ENCODE measurements around the gene ME3. TPM values are rescaled to one million over a fixed set of nuclear protein-coding genes. Genes with fewer than 3 reads are reported as not detected.
A peak's percentile ranks its signal among the peaks of the same experiment; 100 is the strongest.

Gene ME3
- total and polyA plus RNA-seq, 2 donors (not counting 1 experiment from before 2014, with no cell fraction given): 8.8 to 50.7 TPM

GRCh38 chr11:86519064-86519911, 153.1 kb downstream of the ME3 start:
- Histone ChIP-seq H3K4me2 (ENCODE audit: extremely low read depth, insufficient read depth, low read length) (peak overlapping the region; percentile 2), H3K9me3 (ENCODE audit: control insufficient read depth, insufficient read depth, low read depth, low read length) (no peaks in the 10 kb centered on the region), H3K4me1 (ENCODE audit: control insufficient read depth, extremely low read depth, insufficient read depth, low read length) (peaks cover 12% of the 10 kb centered on the region), H4K20me1 (ENCODE audit: control insufficient read depth, extremely low read depth, insufficient read depth, low read length) (no peaks in the 10 kb centered on the region), H3K4me3 (replicated peaks in 1 of 4; ENCODE audit: control extremely low read depth in 1 of 4, insufficient read depth in 1 of 4, low read depth in 3 of 4, low read length in 4 of 4) (no peak overlapping the region), H3K79me2 (ENCODE audit: control insufficient read depth, insufficient read depth, low read length) (no peaks in the 10 kb centered on the region), H3K27ac (ENCODE audit: insufficient read depth, low read length) (no peak overlapping the region), H3K9ac (ENCODE audit: insufficient read depth, low read length) (no peak overlapping the region), H3K27me3 (ENCODE audit: control insufficient read depth, insufficient read depth, low read length) (no peaks in the 10 kb centered on the region), H3K36me3 (ENCODE audit: control insufficient read depth, insufficient read depth, low read length) (no peaks in the 10 kb centered on the region), H2AFZ (ENCODE audit: low read length) (no peak overlapping the region)
- TF ChIP-seq CTCF (conservative IDR thresholded peaks at IDR 0.05 in 1 of 2, IDR thresholded peaks at IDR 0.05 in 1 of 2; ENCODE audit: low read depth in 1 of 2, low read length in 2 of 2) (no peak), EZH2 (IDR thresholded peaks at IDR 0.05; ENCODE audit: low read length, missing control alignments) (no peak)
- DNase-seq (ENCODE audit: low read depth in 2 of 2): peak; percentile 72 to 95

DNA sequence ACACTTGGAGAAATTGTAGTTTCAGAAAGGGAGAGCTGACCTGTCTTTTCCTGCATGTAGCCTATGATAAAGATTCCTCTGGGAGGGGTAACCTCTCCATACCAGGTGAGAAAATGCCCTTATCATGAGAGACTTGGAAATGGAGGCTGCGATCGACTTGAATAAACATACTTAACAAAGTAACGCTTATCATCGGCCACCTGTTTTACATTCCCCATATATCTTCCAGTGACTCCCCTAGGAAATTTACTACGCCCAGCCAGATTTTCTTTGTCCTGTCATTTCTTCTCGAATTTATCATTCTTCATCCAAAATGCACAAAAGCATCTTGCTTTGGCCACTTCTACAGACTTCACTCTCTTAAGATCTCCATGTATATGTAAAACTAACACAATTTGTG, 154.2 kb downstream of the ME3 start:
- H3K4me2 ChIP-seq (ENCODE audit: extremely low read depth, insufficient read depth, low read length): no peak overlapping the region
- H2AFZ ChIP-seq (ENCODE audit: low read length): no peak overlapping the region
- H3K36me3 ChIP-seq (ENCODE audit: control insufficient read depth, insufficient read depth, low read length): no peaks in the 10 kb centered on the region
- H4K20me1 ChIP-seq (ENCODE audit: control insufficient read depth, extremely low read depth, insufficient read depth, low read length): no peaks in the 10 kb centered on the region
- H3K27me3 ChIP-seq (ENCODE audit: control insufficient read depth, insufficient read depth, low read length): no peaks in the 10 kb centered on the region
- H3K27ac ChIP-seq (ENCODE audit: insufficient read depth, low read length): no peak overlapping the region
- no peaks in the 10 kb centered on the region for H3K79me2 ChIP-seq (ENCODE audit: control insufficient read depth, insufficient read depth, low read length)
- DNase-seq (ENCODE audit: low read depth in 2 of 2): no peak
- TF ChIP-seq CTCF (conservative IDR thresholded peaks at IDR 0.05 in 1 of 2, IDR thresholded peaks at IDR 0.05 in 1 of 2; ENCODE audit: low read depth in 1 of 2, low read length in 2 of 2) (no peak), EZH2 (IDR thresholded peaks at IDR 0.05; ENCODE audit: low read length, missing control alignments) (no peak)
- H3K4me3 ChIP-seq (replicated peaks in 1 of 4; ENCODE audit: control extremely low read depth in 1 of 4, insufficient read depth in 1 of 4, low read depth in 3 of 4, low read length in 4 of 4): no peak overlapping the region
- H3K4me1 ChIP-seq (ENCODE audit: control insufficient read depth, extremely low read depth, insufficient read depth, low read length): peaks cover 12% of the 10 kb centered on the region
- H3K9ac ChIP-seq (ENCODE audit: insufficient read depth, low read length): no peak overlapping the region
- H3K9me3 ChIP-seq (ENCODE audit: control insufficient read depth, insufficient read depth, low read depth, low read length): no peaks in the 10 kb centered on the region

DNA sequence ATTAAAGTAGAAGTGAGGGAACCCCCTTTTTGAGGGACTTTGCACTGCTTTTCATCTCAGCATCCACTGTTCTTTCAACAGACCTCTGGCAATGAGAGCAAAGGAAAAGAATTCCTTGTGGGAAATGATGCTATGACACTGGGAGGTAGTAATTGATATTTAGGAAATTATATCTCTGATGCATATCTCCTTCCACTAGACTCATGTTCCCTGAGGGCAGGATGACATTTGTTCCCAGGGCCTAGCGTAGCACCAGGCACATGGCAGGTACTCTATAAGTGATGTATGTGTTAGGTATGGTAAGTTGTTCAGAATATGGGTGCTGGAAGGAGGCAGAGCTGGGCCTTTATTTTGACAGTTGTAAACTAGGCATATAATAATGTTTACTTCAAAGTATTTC, 154.9 kb downstream of the ME3 start:
- H3K27me3 ChIP-seq (ENCODE audit: control insufficient read depth, insufficient read depth, low read length): no peaks in the 10 kb centered on the region
- no peaks in the 10 kb centered on the region for H3K9me3 ChIP-seq (ENCODE audit: control insufficient read depth, insufficient read depth, low read depth, low read length)
- no peak overlapping the region for H3K4me3 ChIP-seq (replicated peaks in 1 of 4; ENCODE audit: control extremely low read depth in 1 of 4, insufficient read depth in 1 of 4, low read depth in 3 of 4, low read length in 4 of 4)
- H3K79me2 ChIP-seq (ENCODE audit: control insufficient read depth, insufficient read depth, low read length): no peaks in the 10 kb centered on the region
- TF ChIP-seq CTCF (conservative IDR thresholded peaks at IDR 0.05 in 1 of 2, IDR thresholded peaks at IDR 0.05 in 1 of 2; ENCODE audit: low read depth in 1 of 2, low read length in 2 of 2): no peak
- no peak for TF ChIP-seq EZH2 (IDR thresholded peaks at IDR 0.05; ENCODE audit: low read length, missing control alignments)
- H3K36me3 ChIP-seq (ENCODE audit: control insufficient read depth, insufficient read depth, low read length): no peaks in the 10 kb centered on the region
- H4K20me1 ChIP-seq (ENCODE audit: control insufficient read depth, extremely low read depth, insufficient read depth, low read length): no peaks in the 10 kb centered on the region
- H3K4me1 ChIP-seq (ENCODE audit: control insufficient read depth, extremely low read depth, insufficient read depth, low read length): peaks cover 12% of the 10 kb centered on the region
- no peak for DNase-seq (ENCODE audit: low read depth in 2 of 2)
- H2AFZ ChIP-seq (ENCODE audit: low read length): no peak overlapping the region
- no peak overlapping the region for H3K4me2 ChIP-seq (ENCODE audit: extremely low read depth, insufficient read depth, low read length)
- no peak overlapping the region for H3K9ac ChIP-seq (ENCODE audit: insufficient read depth, low read length)
- H3K27ac ChIP-seq (ENCODE audit: insufficient read depth, low read length): no peak overlapping the region

All from fibroblast of lung (primary cell).